ENCODE results near the gene TAF12. TPM values are rescaled to one million over a fixed set of nuclear protein-coding genes. Genes with fewer than 3 reads are reported as not detected.
"Not testable (repeated sequence)": the region's sequence is repeated elsewhere in the genome, so short reads cannot be mapped to it uniquely, and the experiment has no call there.

TAF12 gene
- total RNA-seq, 1 experiment from 2014 or later: 17.9 TPM

DNA sequence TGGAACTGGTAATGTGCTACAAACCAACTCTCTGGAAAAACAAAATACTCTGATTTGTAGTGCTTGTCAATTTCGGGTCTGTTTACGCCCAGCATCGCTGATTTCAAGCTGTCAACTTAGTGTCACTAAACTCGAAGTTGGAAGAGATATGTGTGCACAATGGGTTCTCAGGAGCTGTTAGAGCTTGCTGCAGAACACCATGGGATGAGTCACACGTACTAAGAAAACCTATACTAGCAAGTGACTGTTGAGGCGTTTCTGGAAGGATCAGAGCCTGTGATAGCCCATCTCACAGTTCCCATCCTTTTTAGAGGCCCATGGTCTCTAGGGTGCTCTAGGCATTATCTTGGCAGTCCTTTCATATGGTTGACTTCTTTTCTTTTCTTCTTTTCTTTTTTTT, 40.0 kb upstream of the TAF12 start:
- no TSS peak for BruUV-seq (replicated peaks)
- Histone ChIP-seq H3K4me3 (ENCODE audit: low read depth, low read length, poor library complexity, severe bottlenecking) (no peak overlapping the region), H3K4me1 (ENCODE audit: insufficient read depth, low read length, poor library complexity, severe bottlenecking) (no peaks in the 10 kb centered on the region), H3K27me3 (replicated peaks; ENCODE audit: insufficient read depth, low read depth, low read length, poor library complexity) (no peaks in the 10 kb centered on the region), H3K9me3 (ENCODE audit: low read depth, low read length, poor library complexity, severe bottlenecking) (no peaks in the 10 kb centered on the region), H3K27ac (ENCODE audit: low read depth, low read length, poor library complexity, severe bottlenecking) (no peak overlapping the region), H3K36me3 (ENCODE audit: insufficient read depth, low read length, poor library complexity, severe bottlenecking) (no peaks in the 10 kb centered on the region)
- DNase-seq (ENCODE audit: low spot score): no peak
- CTCF ChIA-PET: no interaction called here
- POLR2A ChIA-PET (ENCODE audit: low non-redundant PET): no interaction called here
- TF ChIP-seq, protein P1, sequence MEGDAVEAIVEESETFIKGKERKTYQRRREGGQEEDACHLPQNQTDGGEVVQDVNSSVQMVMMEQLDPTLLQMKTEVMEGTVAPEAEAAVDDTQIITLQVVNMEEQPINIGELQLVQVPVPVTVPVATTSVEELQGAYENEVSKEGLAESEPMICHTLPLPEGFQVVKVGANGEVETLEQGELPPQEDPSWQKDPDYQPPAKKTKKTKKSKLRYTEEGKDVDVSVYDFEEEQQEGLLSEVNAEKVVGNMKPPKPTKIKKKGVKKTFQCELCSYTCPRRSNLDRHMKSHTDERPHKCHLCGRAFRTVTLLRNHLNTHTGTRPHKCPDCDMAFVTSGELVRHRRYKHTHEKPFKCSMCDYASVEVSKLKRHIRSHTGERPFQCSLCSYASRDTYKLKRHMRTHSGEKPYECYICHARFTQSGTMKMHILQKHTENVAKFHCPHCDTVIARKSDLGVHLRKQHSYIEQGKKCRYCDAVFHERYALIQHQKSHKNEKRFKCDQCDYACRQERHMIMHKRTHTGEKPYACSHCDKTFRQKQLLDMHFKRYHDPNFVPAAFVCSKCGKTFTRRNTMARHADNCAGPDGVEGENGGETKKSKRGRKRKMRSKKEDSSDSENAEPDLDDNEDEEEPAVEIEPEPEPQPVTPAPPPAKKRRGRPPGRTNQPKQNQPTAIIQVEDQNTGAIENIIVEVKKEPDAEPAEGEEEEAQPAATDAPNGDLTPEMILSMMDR (conservative IDR thresholded peaks at IDR 0.05; ENCODE audit: low read depth, low read length): no peak
- TF ChIP-seq EZH2 (IDR thresholded peaks at IDR 0.05; ENCODE audit: borderline replicate concordance, low read depth, low read length, poor library complexity, severe bottlenecking): no peak
- intact Hi-C loops (cut with micrococcal nuclease; ENCODE audit: unreplicated experiment): no loop called here

DNA sequence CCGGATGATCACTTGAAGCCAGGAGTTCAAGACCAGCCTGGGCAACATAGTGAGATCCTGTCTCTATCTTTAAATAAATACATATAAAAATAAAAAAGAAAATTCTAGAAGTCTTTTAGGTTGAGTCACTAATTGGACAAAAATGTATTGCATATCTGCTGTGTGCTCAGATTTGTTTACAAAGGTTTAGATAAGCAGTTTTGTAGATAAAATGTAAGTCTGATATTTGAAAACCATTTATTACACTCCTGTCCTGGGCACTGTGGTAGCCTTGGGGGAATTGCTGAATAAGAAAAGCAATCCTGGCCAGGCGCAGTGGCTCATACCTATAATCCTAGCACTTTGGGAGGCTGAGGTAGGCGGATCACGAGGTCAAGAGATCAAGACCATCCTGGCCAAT, 37.3 kb upstream of the TAF12 start:
- BruUV-seq (replicated peaks): no TSS peak
- intact Hi-C loops (cut with micrococcal nuclease; ENCODE audit: unreplicated experiment): no loop called here
- no peak overlapping the region for H3K27ac ChIP-seq (ENCODE audit: low read depth, low read length, poor library complexity, severe bottlenecking)
- TF ChIP-seq, protein P1 (conservative IDR thresholded peaks at IDR 0.05; ENCODE audit: low read depth, low read length): no peak
- no peak for TF ChIP-seq EZH2 (IDR thresholded peaks at IDR 0.05; ENCODE audit: borderline replicate concordance, low read depth, low read length, poor library complexity, severe bottlenecking)
- no peak for DNase-seq (ENCODE audit: low spot score)
- ChIA-PET POLR2A (ENCODE audit: low non-redundant PET) (no interaction called here), CTCF (no interaction called here)
- no peak overlapping the region for H3K4me3 ChIP-seq (ENCODE audit: low read depth, low read length, poor library complexity, severe bottlenecking)
- no peaks in the 10 kb centered on the region for H3K4me1 ChIP-seq (ENCODE audit: insufficient read depth, low read length, poor library complexity, severe bottlenecking)
- H3K36me3 ChIP-seq (ENCODE audit: insufficient read depth, low read length, poor library complexity, severe bottlenecking): no peaks in the 10 kb centered on the region
- no peaks in the 10 kb centered on the region for H3K27me3 ChIP-seq (replicated peaks; ENCODE audit: insufficient read depth, low read depth, low read length, poor library complexity)
- no peaks in the 10 kb centered on the region for H3K9me3 ChIP-seq (ENCODE audit: low read depth, low read length, poor library complexity, severe bottlenecking)

DNA sequence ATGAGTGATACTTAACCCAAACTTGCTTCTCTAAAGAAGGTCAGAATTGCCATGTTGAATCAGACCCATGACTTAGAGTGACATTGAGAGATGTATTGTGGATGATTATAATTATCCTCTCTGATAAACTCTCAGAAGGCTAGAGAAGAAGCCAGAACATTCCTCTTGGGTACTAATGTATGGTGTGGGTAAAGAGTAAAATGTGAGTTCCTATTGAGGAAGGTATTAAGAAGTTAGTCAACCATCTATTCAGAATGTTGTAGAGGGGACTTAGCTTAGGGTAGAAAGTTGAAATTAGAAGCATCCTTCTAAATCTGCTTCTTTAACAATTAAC, 33.0 kb upstream of the TAF12 start:
- TF ChIP-seq EZH2 (IDR thresholded peaks at IDR 0.05; ENCODE audit: borderline replicate concordance, low read depth, low read length, poor library complexity, severe bottlenecking): no peak
- TF ChIP-seq, protein P1 (conservative IDR thresholded peaks at IDR 0.05; ENCODE audit: low read depth, low read length): no peak
- Histone ChIP-seq H3K9me3 (ENCODE audit: low read depth, low read length, poor library complexity, severe bottlenecking) (no peaks in the 10 kb centered on the region), H3K27ac (ENCODE audit: low read depth, low read length, poor library complexity, severe bottlenecking) (no peak overlapping the region), H3K27me3 (replicated peaks; ENCODE audit: insufficient read depth, low read depth, low read length, poor library complexity) (no peaks in the 10 kb centered on the region), H3K4me3 (ENCODE audit: low read depth, low read length, poor library complexity, severe bottlenecking) (no peak overlapping the region), H3K4me1 (ENCODE audit: insufficient read depth, low read length, poor library complexity, severe bottlenecking) (no peaks in the 10 kb centered on the region), H3K36me3 (ENCODE audit: insufficient read depth, low read length, poor library complexity, severe bottlenecking) (no peaks in the 10 kb centered on the region)
- no TSS peak for BruUV-seq (replicated peaks)
- ChIA-PET POLR2A (ENCODE audit: low non-redundant PET) (no interaction called here), CTCF (no interaction called here)
- no peak for DNase-seq (ENCODE audit: low spot score)
- intact Hi-C loops (cut with micrococcal nuclease; ENCODE audit: unreplicated experiment): no loop called here

DNA sequence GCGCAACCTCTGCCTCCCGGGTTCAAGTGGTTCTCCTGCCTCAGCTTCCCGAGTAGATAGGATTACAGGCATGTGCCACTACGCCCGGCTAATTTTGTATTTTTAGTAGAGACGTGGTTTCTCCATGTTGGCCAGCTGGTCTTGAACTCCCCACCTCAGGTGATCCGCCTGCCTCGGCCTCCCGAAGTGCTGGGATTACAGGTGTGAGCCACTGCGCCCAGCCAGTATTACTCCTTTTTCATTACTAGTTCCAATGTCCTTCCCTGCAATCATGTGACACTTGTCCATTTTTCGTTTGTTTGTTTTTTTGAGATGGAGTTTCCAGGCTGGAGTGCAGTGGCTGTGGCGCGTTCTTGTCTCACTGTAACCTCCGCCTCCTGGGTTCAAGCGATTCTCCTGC, 30.1 kb upstream of the TAF12 start:
- H3K27me3 ChIP-seq (replicated peaks; ENCODE audit: insufficient read depth, low read depth, low read length, poor library complexity); DNase-seq (ENCODE audit: low spot score); H3K27ac ChIP-seq (ENCODE audit: low read depth, low read length, poor library complexity, severe bottlenecking); H3K9me3 ChIP-seq (ENCODE audit: low read depth, low read length, poor library complexity, severe bottlenecking); H3K4me3 ChIP-seq (ENCODE audit: low read depth, low read length, poor library complexity, severe bottlenecking); CTCF ChIA-PET; H3K36me3 ChIP-seq (ENCODE audit: insufficient read depth, low read length, poor library complexity, severe bottlenecking); H3K4me1 ChIP-seq (ENCODE audit: insufficient read depth, low read length, poor library complexity, severe bottlenecking); intact Hi-C loops (cut with micrococcal nuclease; ENCODE audit: unreplicated experiment); BruUV-seq (replicated peaks); POLR2A ChIA-PET (ENCODE audit: low non-redundant PET): not testable (repeated sequence)

All from A673 (cell line).